GDM1 (cell line): ENCODE data around the gene ZDHHC15.
"Not testable (repeated sequence)": the region's sequence is repeated elsewhere in the genome, so short reads cannot be mapped to it uniquely, and the experiment has no call there.

Experiments
- DNase-seq: peaks from one replicate; lab custom pipeline; 2025; lab: John Stamatoyannopoulos, UW

Gene ZDHHC15, protein sequence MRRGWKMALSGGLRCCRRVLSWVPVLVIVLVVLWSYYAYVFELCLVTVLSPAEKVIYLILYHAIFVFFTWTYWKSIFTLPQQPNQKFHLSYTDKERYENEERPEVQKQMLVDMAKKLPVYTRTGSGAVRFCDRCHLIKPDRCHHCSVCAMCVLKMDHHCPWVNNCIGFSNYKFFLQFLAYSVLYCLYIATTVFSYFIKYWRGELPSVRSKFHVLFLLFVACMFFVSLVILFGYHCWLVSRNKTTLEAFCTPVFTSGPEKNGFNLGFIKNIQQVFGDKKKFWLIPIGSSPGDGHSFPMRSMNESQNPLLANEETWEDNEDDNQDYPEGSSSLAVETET

GRCh38 chrX:75522565-75523431 is at the start of gene ZDHHC15:
ZDHHC15 (minus strand) TSS chrX:75523037; CDS start chrX:75523024, 13 bp downstream.
- DNase-seq = no peak

DNA sequence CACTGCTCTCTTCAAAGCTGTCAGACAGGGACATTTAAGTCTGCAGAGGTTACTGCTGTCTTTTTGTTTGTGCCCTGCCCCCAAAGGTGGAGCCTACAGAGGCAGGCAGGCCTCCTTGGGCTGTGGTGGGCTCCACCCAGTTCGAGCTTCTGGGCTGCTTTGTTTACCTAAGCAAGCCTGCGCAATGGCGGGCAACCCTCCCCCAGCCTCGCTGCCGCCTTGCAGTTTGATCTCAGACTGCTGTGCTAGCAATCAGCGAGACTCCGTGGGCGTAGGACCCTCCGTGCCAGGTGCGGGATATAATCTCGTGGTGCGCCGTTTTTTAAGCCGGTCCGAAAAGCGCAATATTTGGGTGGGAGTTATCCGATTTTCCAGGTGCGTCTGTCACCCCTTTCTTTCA is 37.7 kb upstream of the ZDHHC15 start:
- DNase-seq = not testable (repeated sequence)

GRCh38 chrX:75547783-75548182 is 24.9 kb upstream of the ZDHHC15 start:
- no peak for DNase-seq

DNA sequence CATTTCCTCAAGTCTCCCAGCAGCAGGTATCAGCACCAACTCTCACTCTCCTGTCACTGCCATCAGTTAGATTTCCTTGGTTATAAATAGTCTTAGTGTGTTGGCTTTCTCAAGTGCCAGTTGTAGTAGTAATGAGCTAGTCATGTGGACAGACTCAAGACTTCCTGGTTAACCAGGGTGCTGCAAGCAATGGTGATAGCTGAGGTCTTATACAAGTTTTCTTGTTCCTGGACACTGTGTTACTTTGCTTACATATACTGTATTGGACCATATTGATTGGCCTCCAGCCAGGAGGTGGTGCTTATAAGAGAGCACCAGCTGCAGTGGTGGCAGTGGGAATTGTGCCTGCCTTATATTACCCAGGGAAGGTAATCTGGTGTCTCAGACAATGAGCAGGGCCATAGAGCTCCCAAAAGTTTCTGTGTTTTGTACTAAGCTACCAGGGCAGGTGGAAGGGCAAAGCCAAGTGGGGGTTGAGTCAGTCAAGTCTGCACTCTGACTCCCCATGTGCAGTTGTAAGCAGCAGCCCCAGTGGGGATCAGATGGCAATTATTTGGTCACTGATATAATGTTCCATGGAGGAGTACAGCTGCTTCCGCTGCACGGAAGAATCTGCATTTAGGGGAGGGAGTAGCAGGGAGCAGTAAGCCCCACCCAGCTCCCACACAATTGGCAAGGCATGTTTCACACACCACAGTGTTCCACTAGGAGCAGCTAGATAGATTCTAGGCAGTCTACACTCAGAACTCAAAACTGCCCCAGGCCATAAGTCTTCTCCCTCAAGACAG is 24.1 kb upstream of the ZDHHC15 start:
- DNase-seq = no peak

DNA sequence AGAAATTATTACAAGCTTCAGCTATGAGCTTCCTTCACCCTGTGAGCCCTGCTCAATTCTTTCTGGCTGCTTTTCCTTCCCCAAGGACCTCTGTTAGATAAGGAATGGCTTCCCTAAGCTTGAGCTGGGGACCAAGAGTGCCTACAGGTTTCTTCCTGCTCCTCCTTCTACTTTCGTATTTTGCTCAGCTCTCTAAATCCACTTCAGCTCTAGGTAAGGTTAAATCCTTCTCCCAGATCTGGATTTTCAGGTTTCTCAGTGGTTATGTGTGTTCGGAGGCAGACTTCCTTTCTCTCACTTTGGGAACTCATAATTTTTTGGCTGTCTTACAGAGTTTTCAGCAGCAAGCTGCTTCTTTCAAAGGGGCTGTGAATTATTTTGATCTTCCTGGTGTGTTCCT is 21.9 kb upstream of the ZDHHC15 start:
- DNase-seq = no peak

GRCh38 chrX:75483933-75484332 is 38.9 kb downstream of the ZDHHC15 start:
- DNase-seq = no peak

DNA sequence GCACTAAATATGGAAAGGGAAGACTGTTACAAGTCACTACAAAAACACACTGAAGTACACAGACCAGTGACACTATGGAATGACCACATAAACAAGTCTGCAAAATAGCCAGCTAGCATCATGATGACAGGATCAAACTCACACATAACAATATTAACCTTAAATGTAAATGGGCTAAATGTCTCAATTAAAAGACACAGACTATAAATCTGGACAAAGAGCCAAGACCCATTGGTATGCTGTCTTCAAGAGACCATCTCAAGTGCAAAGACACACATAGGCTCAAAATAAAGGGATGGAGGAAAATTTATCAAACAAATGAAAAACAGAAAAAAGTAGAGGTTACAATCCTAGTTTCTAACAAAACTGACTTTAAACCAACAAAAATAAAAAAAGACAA is 61.1 kb downstream of the ZDHHC15 start:
- not testable (repeated sequence) for DNase-seq

DNA sequence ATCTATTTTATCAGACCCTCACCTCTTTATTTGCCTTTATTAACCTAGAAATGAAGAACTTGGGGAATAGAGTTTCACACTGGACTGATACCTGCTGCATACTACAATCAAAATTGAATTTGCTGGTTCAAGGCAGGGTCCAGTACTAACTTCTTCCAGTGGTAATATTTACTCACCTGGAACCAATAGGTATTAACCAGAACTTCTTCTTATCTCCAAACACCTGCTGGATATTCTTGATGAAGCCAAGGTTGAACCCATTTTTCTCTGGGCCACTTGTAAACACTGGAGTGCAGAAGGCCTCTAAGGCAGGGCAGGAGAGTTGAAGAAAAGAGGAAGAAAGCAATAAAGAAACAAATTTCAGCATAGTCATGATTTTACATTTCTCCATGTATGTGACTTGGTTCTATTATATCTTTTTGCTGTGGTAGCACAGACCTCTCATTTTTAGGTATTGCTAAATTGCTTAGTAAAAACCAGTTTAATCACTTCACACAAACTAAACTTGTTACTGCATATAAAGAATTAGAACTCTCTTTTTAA is 101.1 kb downstream of the ZDHHC15 start:
- no peak for DNase-seq

GRCh38 chrX:75407153-75407552 is 115.7 kb downstream of the ZDHHC15 start:
- DNase-seq = not testable (repeated sequence)

GRCh38 chrX:75390470-75390869 is 132.4 kb downstream of the ZDHHC15 start:
- no peak for DNase-seq

DNA sequence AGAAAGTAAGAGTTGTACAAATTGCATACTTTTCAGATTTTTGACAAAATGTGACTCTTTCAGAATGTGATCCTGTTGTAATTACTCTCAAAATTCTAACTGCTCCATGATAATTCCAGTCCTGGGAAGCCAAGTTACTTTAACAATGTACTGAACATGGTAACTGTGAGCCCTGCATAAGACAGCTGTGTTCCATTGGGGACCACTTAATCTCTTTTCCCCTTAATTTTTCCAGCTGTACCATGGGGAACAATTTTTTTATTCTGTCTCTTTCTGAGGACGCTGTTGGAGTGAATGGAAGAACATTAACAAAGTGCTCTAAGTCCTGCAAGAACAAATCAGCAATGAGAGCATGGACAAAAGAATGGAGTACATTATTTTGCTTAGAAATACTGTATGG is 153.1 kb downstream of the ZDHHC15 start:
- DNase-seq = no peak

- no peak for DNase-seq
Measured at GRCh38 chrX:75366861-75367260, 156.0 kb downstream of the ZDHHC15 start.

GRCh38 chrX:75365243-75365975 is 157.4 kb downstream of the ZDHHC15 start:
- no peak for DNase-seq

DNA sequence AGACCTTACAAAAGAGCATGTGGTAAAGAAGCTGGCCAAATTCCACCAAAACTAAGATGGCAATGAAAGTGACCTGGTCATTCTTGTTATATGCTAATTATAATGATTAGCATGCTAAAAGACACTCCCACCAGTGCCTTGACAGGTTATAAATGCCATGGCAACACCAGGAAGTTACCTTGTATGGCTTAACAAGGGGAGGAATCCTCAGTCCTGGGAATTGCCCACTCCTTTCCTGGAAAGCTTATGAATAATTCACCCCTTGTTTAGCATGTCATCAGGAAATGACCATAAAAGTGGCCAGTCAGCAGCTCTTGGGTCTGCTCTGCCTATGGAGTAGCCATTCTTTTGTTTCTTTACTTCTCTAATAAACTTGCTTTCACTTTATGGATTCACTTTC is 161.0 kb downstream of the ZDHHC15 start:
- no peak for DNase-seq

DNA sequence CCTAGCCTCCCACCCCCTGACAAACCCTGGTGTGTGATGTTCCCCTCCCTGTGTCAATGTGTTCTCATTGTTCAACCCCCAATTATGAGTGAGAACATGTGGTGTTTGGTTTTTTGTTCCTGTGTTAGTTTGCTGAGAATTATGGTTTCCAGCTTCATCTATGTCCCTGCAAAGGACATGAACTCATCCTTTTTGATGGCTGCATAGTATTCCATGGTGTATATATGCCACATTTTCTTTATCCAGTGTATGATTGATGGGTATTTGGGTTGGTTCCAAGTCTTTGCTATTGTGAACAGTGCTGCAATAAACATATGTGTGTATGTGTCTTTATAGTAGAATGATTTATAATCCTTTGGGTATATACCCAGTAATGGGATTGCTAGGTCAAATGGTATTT is 174.2 kb downstream of the ZDHHC15 start:
- not testable (repeated sequence) for DNase-seq

DNA sequence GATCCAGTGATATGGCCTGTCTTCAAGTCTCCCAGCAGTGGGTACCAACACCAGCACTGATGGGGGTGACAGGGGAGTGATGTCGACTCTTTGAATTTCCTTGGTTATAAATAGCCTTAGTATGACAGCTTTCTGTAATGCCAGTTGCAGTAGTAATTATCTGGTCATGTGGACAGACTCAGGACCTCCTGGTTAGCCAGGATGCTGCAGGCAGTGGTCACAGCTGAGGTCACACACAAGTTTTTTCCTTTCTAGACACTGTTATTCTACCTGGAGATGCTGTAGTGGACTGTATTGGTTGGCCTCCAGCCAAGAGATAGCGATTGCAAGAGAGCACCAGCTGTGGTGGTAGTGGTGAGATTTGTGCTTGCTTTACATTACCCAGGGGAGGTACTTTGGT is 185.3 kb downstream of the ZDHHC15 start:
- no peak for DNase-seq

GRCh38 chrX:75335127-75335458 is 187.7 kb downstream of the ZDHHC15 start:
- DNase-seq = no peak

DNA sequence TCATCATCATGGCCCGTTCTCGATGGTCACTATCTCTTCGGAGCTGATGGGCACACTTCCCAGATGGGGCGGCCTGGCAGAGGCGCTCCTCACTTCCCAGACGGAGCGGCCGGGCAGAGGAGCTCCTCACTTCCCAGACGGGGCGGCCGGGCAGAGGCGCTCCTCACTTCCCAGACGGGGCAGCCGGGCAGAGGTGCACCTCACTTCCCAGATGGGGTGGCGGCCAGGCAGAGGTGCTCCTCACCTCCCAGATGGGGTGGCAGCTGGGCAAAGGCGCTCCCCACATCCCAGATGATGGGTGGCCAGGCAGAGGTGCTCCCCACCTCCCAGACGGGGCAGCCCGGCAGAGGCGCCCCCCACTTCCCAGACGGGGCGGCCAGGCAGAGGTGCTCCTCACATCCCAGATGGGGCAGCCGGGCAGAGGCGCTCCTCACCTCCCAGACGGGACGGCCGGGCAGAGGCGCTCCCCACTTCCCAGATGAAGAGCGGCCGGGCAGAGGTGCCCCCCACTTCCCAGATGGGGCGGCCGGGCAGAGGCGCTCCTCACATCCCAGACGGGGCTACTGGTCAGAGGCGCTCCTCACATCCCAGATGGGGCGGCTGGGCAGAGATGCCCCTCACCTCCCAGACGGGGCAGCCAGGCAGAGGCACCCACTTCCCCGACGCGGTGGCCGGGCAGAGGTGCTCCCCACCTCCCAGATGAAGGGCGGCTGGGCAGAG is 188.3 kb downstream of the ZDHHC15 start:
- DNase-seq = not testable (repeated sequence)

- DNase-seq = no peak
Measured at GRCh38 chrX:75327607-75328006, 195.2 kb downstream of the ZDHHC15 start.
